Endothelial cell (in vitro differentiated cells): ENCODE measurements around the gene MICALL1. TPM values are rescaled to one million over a fixed set of nuclear protein-coding genes. Genes with fewer than 3 reads are reported as not detected.

Experiments
- DNase-seq: peaks from one replicate; pipeline ENCODE4 v3.0.0; 2021; ENCODE audit warnings: low spot score
- H3K27ac Mint-ChIP-seq: one replicate; pipeline ENCODE4 v1.8.0; 2021; ENCODE audit warnings: mixed read lengths, inconsistent platforms; ENCODE audit not compliant: unreplicated experiment
- H3K27me3 Mint-ChIP-seq: one replicate; pipeline ENCODE4 v1.8.0; 2021; ENCODE audit warnings: mild to moderate bottlenecking, moderate library complexity, mixed read lengths, inconsistent platforms; ENCODE audit not compliant: unreplicated experiment
- H3K36me3 Mint-ChIP-seq: one replicate; pipeline ENCODE4 v1.8.0; 2021; ENCODE audit warnings: mild to moderate bottlenecking, low read depth, mixed read lengths, inconsistent platforms; ENCODE audit not compliant: unreplicated experiment
- H3K4me1 Mint-ChIP-seq: one replicate; pipeline ENCODE4 v1.8.0; 2021; ENCODE audit warnings: mild to moderate bottlenecking, mixed read lengths, inconsistent platforms; ENCODE audit not compliant: unreplicated experiment
- H3K4me3 Mint-ChIP-seq: one replicate; pipeline ENCODE4 v1.8.0; 2021; ENCODE audit warnings: mild to moderate bottlenecking, mixed read lengths, inconsistent platforms; ENCODE audit not compliant: unreplicated experiment
- H3K9me3 Mint-ChIP-seq: one replicate; pipeline ENCODE4 v1.8.0; 2021; ENCODE audit warnings: mixed read lengths, inconsistent platforms; ENCODE audit not compliant: unreplicated experiment
- CTCF ChIP-seq: fragments of 200-600 bp; sonication (generic); IDR thresholded peaks from one replicate; pipeline ENCODE4 v1.5.0; 2021; ENCODE audit warnings: antibody characterized with exemption; ENCODE audit not compliant: unreplicated experiment
- total RNA-seq: library from RNA; stranded (reverse); fragmentation: NEBNext Ultra II Directional; extraction: Animal tissue kit (Norgen Biotek cat#: 25700); gene quantifications from one replicate; pipeline ENCODE4 v1.2.1, GENCODE V29; 2021; ENCODE audit not compliant: unreplicated experiment

Gene MICALL1
- total RNA-seq, 1 donor from 2014 or later: 124 TPM

- H3K27ac Mint-ChIP-seq: peak overlapping the region; percentile 89
- peaks cover 68% of the 10 kb centered on the region for H3K4me1 Mint-ChIP-seq
- H3K27me3 Mint-ChIP-seq: peaks cover 3% of the 10 kb centered on the region
- DNase-seq: no peak
- no peak overlapping the region for H3K4me3 Mint-ChIP-seq
- peaks cover 4% of the 10 kb centered on the region for H3K36me3 Mint-ChIP-seq
- no peak for TF ChIP-seq CTCF
- no peaks in the 10 kb centered on the region for H3K9me3 Mint-ChIP-seq
Measured at GRCh38 chr22:37897807-37898206, 8.3 kb upstream of the MICALL1 start.

- peak overlapping the region; percentile 52 for H3K27ac Mint-ChIP-seq
- H3K36me3 Mint-ChIP-seq: peaks cover 3% of the 10 kb centered on the region
- no peak for DNase-seq
- H3K4me3 Mint-ChIP-seq: no peak overlapping the region
- H3K9me3 Mint-ChIP-seq: no peaks in the 10 kb centered on the region
- peaks cover 60% of the 10 kb centered on the region for H3K4me1 Mint-ChIP-seq
- peaks cover 3% of the 10 kb centered on the region for H3K27me3 Mint-ChIP-seq
- TF ChIP-seq CTCF: no peak
Measured at GRCh38 chr22:37898441-37899181, 7.5 kb upstream of the MICALL1 start.

- Mint-ChIP-seq H3K4me3 (peak overlapping the region; percentile 82), H3K9me3 (no peaks in the 10 kb centered on the region), H3K4me1 (peaks cover 42% of the 10 kb centered on the region), H3K27me3 (peaks cover 9% of the 10 kb centered on the region), H3K36me3 (peaks cover 16% of the 10 kb centered on the region), H3K27ac (peak overlapping the region; percentile 79)
- DNase-seq: no peak
- no peak for TF ChIP-seq CTCF
Measured at GRCh38 chr22:37904572-37905533, 1.2 kb upstream of the MICALL1 start.

GRCh38 chr22:37906364-37907008, 389 bp downstream of the MICALL1 start:
- H3K4me3 Mint-ChIP-seq: peak overlapping the region; percentile 94
- peaks cover 46% of the 10 kb centered on the region for H3K4me1 Mint-ChIP-seq
- peaks cover 16% of the 10 kb centered on the region for H3K36me3 Mint-ChIP-seq
- no peak for TF ChIP-seq CTCF
- no peaks in the 10 kb centered on the region for H3K9me3 Mint-ChIP-seq
- DNase-seq: no peak
- peaks cover 9% of the 10 kb centered on the region for H3K27me3 Mint-ChIP-seq
- H3K27ac Mint-ChIP-seq: peak overlapping the region; percentile 70
